Erythroblast (primary cell): Measurements from ENCODE around the gene RRM2.

ENCODE experiments used
- DNase-seq, 2 experiments: peaks; one replicate each; lab custom pipeline; 2025; lab: John Stamatoyannopoulos, UW
- GATA1 ChIP-seq: IDR thresholded peaks from 2 replicates; pipeline ENCODE4 v1.6.1; 2011; ENCODE audit warnings: low read depth, mild to moderate bottlenecking, control low read depth, low read length, moderate library complexity
- POLR2A ChIP-seq: IDR thresholded peaks from 2 replicates; pipeline ENCODE4 v1.6.1; 2011; ENCODE audit warnings: mild to moderate bottlenecking, low read length

The RRM2 gene

GRCh38 chr2:10144771-10145518 is 22.4 kb downstream of the RRM2 start:
- no peak for TF ChIP-seq POLR2A
- TF ChIP-seq GATA1, result no peak
- no peak for DNase-seq

DNA sequence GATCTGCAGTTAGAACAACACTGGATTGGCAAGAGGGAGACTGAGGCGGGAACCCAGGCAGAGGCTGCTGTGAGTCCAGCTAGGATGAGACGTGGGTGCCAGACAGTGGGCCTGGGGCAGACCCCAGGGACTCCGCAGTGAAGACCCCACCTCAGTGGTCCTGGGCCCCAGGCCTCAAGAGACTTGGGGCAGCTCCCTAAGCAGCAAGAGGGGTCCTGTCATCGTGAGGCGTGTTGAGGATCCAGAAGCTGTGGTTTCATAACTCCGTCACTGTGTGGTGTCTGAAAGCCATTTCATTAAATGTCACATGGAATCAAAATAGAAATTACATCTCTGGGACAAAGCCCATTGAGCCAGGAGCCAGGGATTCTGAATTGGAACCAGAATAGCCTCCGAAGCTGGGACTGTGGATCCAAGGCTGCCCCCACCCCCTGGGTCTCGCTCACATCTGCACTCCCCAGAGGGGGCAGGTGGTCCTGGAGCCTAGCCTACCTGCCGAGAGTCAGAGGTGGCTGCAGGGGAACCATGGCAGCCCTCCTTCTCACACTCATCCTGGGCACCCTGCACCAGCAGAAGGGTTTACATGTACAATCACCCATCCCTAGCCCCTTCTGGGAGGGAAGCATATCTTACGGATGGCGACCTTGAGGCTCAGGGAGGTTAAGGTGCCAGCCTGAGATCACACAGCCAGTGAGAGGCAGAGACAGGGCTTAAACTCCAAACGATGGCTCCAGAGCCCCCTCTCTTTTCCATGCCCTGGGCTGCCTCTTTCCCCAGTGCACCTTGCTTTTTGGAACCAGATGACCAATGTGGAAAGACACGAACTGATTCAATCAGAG is 23.2 kb downstream of the RRM2 start:
- no peak for TF ChIP-seq GATA1
- TF ChIP-seq POLR2A, result no peak
- DNase-seq, result no peak

DNA sequence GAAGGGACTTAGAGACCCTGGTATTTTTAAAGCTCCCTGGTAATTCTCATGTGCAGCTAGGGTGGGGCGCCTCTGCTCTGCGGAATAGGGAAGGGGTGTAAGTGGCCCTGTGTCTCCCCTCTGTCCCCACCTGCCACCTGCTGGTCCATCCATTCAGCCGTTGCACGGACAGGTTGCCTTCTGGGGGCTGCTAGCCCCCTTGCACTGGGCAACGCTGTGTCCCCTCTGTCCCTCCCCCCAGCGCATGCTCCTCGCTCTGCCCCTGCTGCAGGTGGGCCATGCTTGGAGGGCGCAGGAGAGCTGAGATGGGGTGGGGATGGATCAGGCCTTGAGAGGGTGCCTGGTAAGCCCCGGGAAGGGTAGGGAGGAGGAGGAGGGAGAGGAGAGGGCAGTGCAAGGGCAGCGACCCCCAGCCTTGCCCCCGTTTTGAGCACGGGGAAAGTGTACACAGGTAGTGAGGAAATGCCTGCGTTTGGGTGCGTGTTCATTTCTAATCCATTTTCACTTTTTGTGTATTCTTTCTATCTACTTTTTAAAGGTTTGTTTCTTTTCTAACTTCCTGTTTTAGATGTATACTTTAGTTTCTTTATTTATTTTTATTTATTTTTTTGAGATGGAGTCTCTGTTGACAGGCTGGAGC is 23.9 kb downstream of the RRM2 start:
- TF ChIP-seq GATA1 (no peak), POLR2A (no peak)
- no peak for DNase-seq

DNA sequence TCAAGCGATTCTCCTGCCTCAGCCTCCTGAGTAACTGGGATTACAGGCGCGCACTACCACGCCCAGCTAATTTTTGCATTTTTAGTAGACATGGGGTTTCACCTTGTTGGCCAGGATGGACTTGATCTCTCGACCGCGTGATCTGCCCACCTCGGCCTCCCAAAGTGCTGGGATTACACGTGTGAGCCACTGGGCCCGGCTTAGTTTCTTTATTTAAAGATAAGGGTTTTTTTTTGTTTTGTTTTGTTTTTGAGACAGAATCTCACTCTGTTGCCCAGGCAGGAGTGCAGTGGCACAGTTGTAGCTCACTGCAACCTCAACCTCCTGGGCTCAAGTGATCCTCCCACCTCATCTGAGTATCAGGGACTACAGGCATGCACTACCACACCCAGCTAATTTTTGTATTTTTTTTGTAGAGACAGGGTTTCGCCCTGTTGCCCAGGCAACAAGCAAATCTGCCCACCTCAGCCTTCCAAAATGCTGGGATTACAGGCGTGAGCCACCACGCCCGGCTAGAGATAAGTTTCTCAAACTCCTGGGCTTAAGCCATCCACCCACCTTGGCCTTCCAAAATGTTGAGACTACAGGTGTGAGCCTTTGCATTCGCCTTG is 24.6 kb downstream of the RRM2 start:
- peak; percentile 22 to 59 for DNase-seq

DNA sequence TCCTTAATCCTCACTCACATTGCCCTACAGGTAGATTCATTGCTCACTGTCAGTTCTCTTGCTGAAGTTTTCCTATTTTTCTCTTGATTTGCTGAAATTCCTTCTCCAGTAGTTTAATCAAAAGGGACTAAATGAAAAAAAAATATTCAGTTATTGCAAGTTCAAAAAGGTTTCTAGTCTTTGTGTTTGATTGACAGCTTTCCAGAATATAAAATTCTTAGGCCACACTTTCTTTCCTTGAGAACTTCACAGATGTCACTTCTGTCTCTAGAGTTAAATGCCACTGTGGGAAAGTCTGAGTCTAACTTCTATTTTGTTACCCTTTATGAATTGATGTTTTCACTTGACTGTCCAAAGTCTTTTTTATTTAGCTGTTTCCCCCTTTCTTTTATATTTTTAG is 25.7 kb downstream of the RRM2 start:
- no peak for TF ChIP-seq GATA1
- TF ChIP-seq POLR2A, result no peak
- no peak for DNase-seq

GRCh38 chr2:10149635-10150034 is 27.1 kb downstream of the RRM2 start:
- TF ChIP-seq POLR2A, result no peak
- TF ChIP-seq GATA1, result no peak
- no peak for DNase-seq

GRCh38 chr2:10150436-10150835 is 27.9 kb downstream of the RRM2 start:
- DNase-seq, result no peak
- TF ChIP-seq POLR2A (no peak), GATA1 (no peak)

DNA sequence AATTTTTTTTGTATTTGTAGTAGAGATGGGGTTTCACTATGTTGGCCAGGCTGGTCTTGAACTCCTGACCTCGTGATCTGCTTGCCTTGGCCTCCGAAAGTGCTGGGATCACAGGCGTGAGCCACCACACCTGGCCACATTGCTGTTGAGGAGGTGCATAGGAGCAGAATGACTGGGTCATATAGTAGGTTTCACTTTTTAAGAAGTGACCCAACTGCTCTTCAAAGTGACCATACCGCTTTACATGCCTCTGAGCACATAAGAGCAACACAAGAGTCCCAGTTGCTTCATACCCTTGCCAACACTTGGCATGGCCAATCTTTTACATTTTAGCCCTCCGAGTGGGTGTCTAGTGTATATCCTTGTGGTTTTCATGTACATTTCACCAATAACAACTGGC is 28.9 kb downstream of the RRM2 start:
- DNase-seq, result no peak
- TF ChIP-seq GATA1, result no peak
- TF ChIP-seq POLR2A, result no peak

DNA sequence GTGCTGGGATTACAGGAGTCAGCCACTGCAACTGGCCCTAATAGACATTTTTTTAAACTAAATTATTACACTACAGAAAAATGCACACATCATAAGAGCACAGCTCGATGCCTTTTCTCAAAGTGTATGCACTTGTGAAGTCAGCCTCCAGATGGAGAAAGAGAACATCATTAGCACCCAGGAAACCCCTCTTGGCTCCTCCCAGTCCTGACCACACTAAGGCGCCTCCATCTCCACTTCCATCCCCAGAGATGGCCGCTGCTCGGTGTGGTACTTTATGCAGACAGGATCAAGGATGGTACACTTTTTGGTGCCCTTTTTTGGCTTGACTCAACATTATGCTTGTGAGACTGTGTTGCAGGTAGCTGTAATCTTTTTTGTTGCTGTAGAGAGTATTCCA is 34.8 kb downstream of the RRM2 start:
- TF ChIP-seq GATA1, result no peak
- no peak for TF ChIP-seq POLR2A
- DNase-seq, result no peak

DNA sequence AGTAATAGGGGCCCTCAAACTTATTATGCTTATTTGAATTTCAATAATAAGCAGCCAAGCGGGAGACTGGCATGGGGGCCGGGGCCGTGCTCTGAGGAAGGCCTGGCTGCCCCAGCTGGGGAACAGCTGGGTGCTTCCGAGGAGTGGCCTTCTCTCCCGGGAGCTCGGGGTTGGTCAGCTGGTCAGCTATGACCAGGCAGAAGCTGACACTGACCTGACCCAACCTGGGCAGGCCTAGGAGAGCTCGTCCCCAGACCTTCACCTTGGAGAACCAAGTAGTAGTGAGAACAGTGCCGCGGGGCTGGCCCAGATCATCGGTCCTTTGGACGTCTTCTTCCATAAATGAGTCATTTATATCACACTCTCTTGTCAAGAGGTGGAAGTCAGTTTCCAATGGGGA is 36.1 kb downstream of the RRM2 start:
- no peak for TF ChIP-seq GATA1
- TF ChIP-seq POLR2A, result no peak
- no peak for DNase-seq

GRCh38 chr2:10159086-10159485 is 36.5 kb downstream of the RRM2 start:
- DNase-seq, result no peak
- no peak for TF ChIP-seq GATA1
- TF ChIP-seq POLR2A, result no peak

DNA sequence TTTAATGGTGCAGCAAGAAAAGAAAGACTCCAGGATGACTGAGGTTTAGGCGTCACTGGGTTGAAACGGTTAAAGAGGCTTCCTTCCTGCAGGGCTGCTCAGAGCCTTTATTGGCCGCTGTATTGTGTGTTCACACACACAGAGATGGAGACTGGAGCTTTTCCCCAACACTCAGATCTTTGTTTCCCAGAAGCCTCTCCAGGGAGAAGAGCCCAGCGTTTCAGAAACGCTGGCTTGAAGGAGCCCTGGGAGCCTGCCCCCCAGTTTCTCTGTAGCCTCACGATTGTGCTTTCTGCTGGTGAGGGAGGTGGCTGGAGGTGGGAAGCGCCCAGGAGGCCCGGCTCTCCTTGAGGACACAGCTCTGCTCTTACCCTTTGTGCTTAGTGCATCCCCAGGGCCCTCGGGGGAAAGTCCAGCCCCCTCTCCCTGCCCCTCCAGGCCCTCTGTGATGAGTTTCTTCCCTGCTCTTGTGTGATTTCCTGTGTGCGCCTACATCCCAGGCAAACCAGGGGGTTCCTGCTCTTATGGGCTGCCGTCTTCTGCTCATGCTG is 37.1 kb downstream of the RRM2 start:
- no peak for DNase-seq
- TF ChIP-seq POLR2A, result no peak
- TF ChIP-seq GATA1, result no peak

DNA sequence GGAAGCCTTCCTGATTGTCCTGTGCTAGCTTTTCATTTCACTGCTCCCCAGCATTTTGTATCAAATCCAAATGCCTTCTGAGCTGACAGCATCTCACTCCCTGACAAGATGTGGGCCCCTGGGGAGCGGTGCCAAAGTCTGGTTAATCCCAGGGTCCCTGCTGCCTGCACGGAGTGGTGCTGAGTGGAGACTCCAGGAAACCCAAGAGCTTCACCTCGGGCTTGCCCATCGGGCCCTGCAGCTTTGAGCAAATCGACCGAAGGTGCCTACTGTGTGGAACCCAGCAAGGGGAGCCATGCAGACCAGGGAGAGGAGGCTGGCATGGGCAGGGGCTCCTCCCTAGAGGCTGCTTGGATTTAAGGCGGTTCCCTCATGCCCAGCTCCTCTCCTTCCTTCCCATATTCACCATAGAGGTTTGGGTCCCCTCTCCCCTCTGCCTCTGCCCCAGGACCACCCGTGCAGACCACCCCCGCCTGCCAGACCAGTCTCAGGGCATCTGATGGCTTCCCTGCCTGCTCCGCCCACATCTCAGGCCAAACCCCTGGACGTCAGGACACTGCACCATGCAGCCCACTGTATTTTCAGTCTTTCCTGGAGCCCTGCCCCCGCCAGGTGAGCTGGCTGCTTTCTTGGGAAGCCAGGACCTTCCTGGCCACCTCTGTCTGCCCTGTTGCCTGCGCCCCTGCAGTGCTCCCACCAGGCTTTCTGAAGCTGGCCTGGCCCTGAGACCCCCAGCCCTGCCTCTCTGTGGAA is 37.8 kb downstream of the RRM2 start:
- TF ChIP-seq POLR2A (no peak), GATA1 (no peak)
- no peak for DNase-seq
